Activated CD8-positive, alpha-beta T cell treated with anti-CD3 and anti-CD28 coated beads for 36 hours (primary cell): ENCODE results near the gene CXCL5. TPM values are rescaled to one million over a fixed set of nuclear protein-coding genes. Genes with fewer than 3 reads are reported as not detected.

Experiments used
- ATAC-seq: fragments of 200-7000 bp; cut with Tn5 transposase; one replicate; pipeline ENCODE4 v1.10.0; 2021; ENCODE audit warnings: mild to moderate bottlenecking, moderate library complexity
- CTCF ChIA-PET: fragments of 350-600 bp; sonication (Branson Sonifier 250); formaldehyde crosslinking; loops from one replicate; lab custom pipeline; 2021; ENCODE audit warnings: antibody characterized with exemption; lab: Charles Lee
- POLR2A ChIA-PET: fragments of 350-600 bp; sonication (Branson Sonifier 250); formaldehyde crosslinking; loops from one replicate; lab custom pipeline; 2021; ENCODE audit warnings: antibody characterized with exemption; lab: Charles Lee
- DNase-seq: peaks from one replicate; pipeline ENCODE4 v3.0.0-alpha.2; 2020
- H3K27ac Mint-ChIP-seq: one replicate; pipeline ENCODE4 v1.8.0; 2021; ENCODE audit warnings: mild to moderate bottlenecking, mixed read lengths
- H3K27me3 Mint-ChIP-seq: one replicate; pipeline ENCODE4 v1.8.0; 2021; ENCODE audit warnings: mixed read lengths
- H3K36me3 Mint-ChIP-seq: one replicate; pipeline ENCODE4 v1.8.0; 2021; ENCODE audit warnings: low read depth, mixed read lengths
- H3K4me1 Mint-ChIP-seq: one replicate; pipeline ENCODE4 v1.8.0; 2021; ENCODE audit warnings: low read depth, mixed read lengths
- H3K4me3 Mint-ChIP-seq: one replicate; pipeline ENCODE4 v1.8.0; 2021; ENCODE audit warnings: mild to moderate bottlenecking, moderate library complexity, mixed read lengths
- H3K9me3 Mint-ChIP-seq: one replicate; pipeline ENCODE4 v1.8.0; 2021; ENCODE audit warnings: mixed read lengths
- CTCF ChIP-seq: fragments of 200-600 bp; IDR thresholded peaks from one replicate; pipeline ENCODE4 v1.8.0; 2022; ENCODE audit warnings: antibody characterized with exemption, mild to moderate bottlenecking
- intact Hi-C: fragments of 100-400 bp; cut with micrococcal nuclease; formaldehyde crosslinking; loops from one replicate; pipeline ENCODE4 v1.10.0; 2022
- total RNA-seq, 2 experiments: library from RNA; stranded (reverse); gene quantifications; one replicate each; pipeline ENCODE4 v1.2.3, GENCODE V29; 2021

CXCL5 gene
- total RNA-seq, 2 experiments from 2014 or later: not detected

GRCh38 chr4:74009307-74009706 is 10.8 kb upstream of the CXCL5 start:
- intact Hi-C loops: no loop called here
- no peaks in the 10 kb centered on the region for H3K36me3 Mint-ChIP-seq
- ATAC-seq (no peak), DNase-seq (no peak)
- H3K4me1 Mint-ChIP-seq: no peaks in the 10 kb centered on the region
- POLR2A ChIA-PET: no interaction called here
- H3K27me3 Mint-ChIP-seq: no peaks in the 10 kb centered on the region
- H3K9me3 Mint-ChIP-seq: no peaks in the 10 kb centered on the region
- no peak overlapping the region for H3K27ac Mint-ChIP-seq
- CTCF ChIA-PET: interaction anchor here (1.0 kb wide), 1 partner anchor 11 kb away, joined by 3 read pairs; no protein-coding TSS in a partner anchor
- H3K4me3 Mint-ChIP-seq: no peak overlapping the region
- TF ChIP-seq CTCF: no peak

- no peaks in the 10 kb centered on the region for H3K9me3 Mint-ChIP-seq
- no peak overlapping the region for H3K4me3 Mint-ChIP-seq
- ATAC-seq (no peak), DNase-seq (no peak)
- H3K36me3 Mint-ChIP-seq: no peaks in the 10 kb centered on the region
- H3K27ac Mint-ChIP-seq: no peak overlapping the region
- H3K27me3 Mint-ChIP-seq: peaks cover 4% of the 10 kb centered on the region
- no peak for TF ChIP-seq CTCF
- POLR2A ChIA-PET: no interaction called here
- intact Hi-C loops: no loop called here
- no peaks in the 10 kb centered on the region for H3K4me1 Mint-ChIP-seq
- CTCF ChIA-PET: no interaction called here
These were observed 7.6 kb upstream of the CXCL5 start for GRCh38 chr4:74006009-74006476.

- no peak for ATAC-seq
- no peaks in the 10 kb centered on the region for H3K36me3 Mint-ChIP-seq
- H3K27ac Mint-ChIP-seq: no peak overlapping the region
- CTCF ChIA-PET: no interaction called here
- peaks cover 6% of the 10 kb centered on the region for H3K27me3 Mint-ChIP-seq
- intact Hi-C loops: no loop called here
- H3K9me3 Mint-ChIP-seq: no peaks in the 10 kb centered on the region
- H3K4me1 Mint-ChIP-seq: no peaks in the 10 kb centered on the region
- H3K4me3 Mint-ChIP-seq: no peak overlapping the region
- DNase-seq: no peak
- POLR2A ChIA-PET: no interaction called here
- no peak for TF ChIP-seq CTCF
These were observed 7.1 kb upstream of the CXCL5 start for GRCh38 chr4:74005528-74005927.

GRCh38 chr4:74004668-74005067 is 6.2 kb upstream of the CXCL5 start:
- Mint-ChIP-seq H3K27ac (no peak overlapping the region), H3K36me3 (no peaks in the 10 kb centered on the region), H3K9me3 (no peaks in the 10 kb centered on the region), H3K4me1 (no peaks in the 10 kb centered on the region), H3K4me3 (no peak overlapping the region), H3K27me3 (peaks cover 6% of the 10 kb centered on the region)
- POLR2A ChIA-PET: no interaction called here
- no peak for TF ChIP-seq CTCF
- ATAC-seq (no peak), DNase-seq (no peak)
- CTCF ChIA-PET: no interaction called here
- intact Hi-C loops: no loop called here

GRCh38 chr4:74000301-74000700 is 1.8 kb upstream of the CXCL5 start:
- CTCF ChIA-PET: no interaction called here
- no peaks in the 10 kb centered on the region for H3K9me3 Mint-ChIP-seq
- peaks cover 18% of the 10 kb centered on the region for H3K27me3 Mint-ChIP-seq
- POLR2A ChIA-PET: no interaction called here
- H3K4me1 Mint-ChIP-seq: no peaks in the 10 kb centered on the region
- ATAC-seq: no peak
- no peak for DNase-seq
- H3K4me3 Mint-ChIP-seq: no peak overlapping the region
- no peaks in the 10 kb centered on the region for H3K36me3 Mint-ChIP-seq
- intact Hi-C loops: no loop called here
- H3K27ac Mint-ChIP-seq: no peak overlapping the region
- TF ChIP-seq CTCF: no peak
